HFF-Myc (cell line): ENCODE data around the gene TEX13A.

Experiments
- DNase-seq: peaks from one replicate; pipeline ENCODE4 v3.0.0-alpha.2; 2011; ENCODE audit warnings: low read depth; ENCODE audit errors: extremely low read depth
- H3K4me3 ChIP-seq: replicated peaks from 2 replicates; pipeline ENCODE4 v1.5.1; 2011; ENCODE audit warnings: low read depth, mild to moderate bottlenecking, control low read depth, low read length
- TF ChIP-seq, protein P1 (sequence below): IDR thresholded peaks from 2 replicates; pipeline ENCODE4 v1.5.1; 2012; ENCODE audit warnings: mild to moderate bottlenecking, low read depth, low read length, control low read depth; ENCODE audit errors: missing control alignments

The TEX13A gene, protein sequence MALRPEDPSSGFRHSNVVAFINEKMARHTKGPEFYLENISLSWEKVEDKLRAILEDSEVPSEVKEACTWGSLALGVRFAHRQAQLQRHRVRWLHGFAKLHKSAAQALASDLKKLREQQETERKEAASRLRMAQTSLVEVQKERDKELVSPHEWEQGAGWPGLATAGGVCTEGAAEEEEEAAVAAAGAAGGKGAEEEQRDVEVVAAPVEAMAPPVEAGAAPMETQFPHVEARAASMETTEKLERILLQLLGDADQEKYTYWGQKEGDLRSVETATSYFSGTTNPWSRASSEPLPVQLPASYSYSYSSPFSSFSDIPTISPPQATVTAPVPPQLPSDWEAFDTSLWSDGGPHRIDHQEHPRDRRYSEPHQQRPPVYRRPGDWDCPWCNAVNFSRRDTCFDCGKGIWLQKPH

DNA sequence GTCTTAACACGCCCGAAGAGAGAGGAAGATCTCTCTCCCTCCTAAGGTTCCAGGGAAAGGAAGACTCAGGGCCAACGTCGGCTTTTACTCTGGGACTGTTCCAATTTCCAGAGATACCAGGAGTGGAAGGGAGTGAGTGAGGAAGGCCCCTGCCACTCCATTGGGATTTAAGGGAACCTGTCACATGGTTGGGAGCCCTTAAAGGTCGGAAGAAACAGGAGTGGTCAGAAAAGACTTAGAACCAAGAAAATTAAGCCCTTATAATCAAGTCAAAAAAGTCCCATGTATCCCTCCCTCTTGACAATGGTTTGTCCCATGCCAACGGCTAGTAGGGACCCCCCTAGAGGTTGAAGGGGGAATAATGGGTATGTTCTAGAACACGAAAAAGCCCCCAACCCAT, at the start of gene TEX13A:
TEX13A (minus strand) TSS at position 59 of the 400 bp plus-strand sequence. CDS start 297 bp downstream, outside the sequence.
- no peak within 1 kb of the TSS for H3K4me3 ChIP-seq
- no peak for DNase-seq
- TF ChIP-seq, protein P1, sequence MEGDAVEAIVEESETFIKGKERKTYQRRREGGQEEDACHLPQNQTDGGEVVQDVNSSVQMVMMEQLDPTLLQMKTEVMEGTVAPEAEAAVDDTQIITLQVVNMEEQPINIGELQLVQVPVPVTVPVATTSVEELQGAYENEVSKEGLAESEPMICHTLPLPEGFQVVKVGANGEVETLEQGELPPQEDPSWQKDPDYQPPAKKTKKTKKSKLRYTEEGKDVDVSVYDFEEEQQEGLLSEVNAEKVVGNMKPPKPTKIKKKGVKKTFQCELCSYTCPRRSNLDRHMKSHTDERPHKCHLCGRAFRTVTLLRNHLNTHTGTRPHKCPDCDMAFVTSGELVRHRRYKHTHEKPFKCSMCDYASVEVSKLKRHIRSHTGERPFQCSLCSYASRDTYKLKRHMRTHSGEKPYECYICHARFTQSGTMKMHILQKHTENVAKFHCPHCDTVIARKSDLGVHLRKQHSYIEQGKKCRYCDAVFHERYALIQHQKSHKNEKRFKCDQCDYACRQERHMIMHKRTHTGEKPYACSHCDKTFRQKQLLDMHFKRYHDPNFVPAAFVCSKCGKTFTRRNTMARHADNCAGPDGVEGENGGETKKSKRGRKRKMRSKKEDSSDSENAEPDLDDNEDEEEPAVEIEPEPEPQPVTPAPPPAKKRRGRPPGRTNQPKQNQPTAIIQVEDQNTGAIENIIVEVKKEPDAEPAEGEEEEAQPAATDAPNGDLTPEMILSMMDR: no peak

DNA sequence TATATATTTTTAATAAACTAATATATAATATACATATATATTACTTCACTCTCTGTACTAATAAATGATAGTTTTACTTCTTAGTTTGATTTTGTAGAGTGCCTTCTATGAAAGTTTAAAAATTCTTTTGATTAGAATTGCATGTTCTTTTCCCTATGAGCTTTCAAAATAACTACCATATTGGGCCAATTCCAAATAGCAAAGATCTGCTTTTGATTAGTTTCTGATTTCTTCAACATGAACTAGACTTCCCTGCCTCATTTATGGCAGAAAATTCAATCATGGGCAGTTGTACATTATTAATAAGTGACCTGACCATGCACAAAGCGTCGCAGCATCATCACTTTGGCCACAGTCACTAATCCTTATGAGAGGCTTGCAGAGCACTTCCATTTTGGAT, 48.9 kb upstream of the TEX13A start:
- H3K4me3 ChIP-seq: no peak overlapping the region
- TF ChIP-seq, protein P1: no peak

DNA sequence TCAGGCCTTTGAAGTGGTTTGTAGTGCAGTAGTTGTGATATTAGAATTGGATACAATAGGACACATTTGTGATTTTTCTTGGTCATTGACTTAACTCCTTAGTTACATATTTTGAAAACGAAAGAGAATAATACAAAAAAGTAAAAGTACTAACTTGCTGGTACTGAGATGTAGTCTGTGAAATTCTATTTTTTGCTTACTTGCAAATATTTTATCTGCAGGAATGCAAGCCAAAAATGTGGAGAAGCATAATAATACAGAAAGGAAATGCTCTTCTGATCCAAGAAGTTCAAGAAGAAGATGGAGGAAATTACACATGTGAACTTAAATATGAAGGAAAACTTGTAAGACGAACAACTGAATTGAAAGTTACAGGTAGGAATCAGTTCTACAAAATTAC, 46.7 kb upstream of the TEX13A start:
- no peak overlapping the region for H3K4me3 ChIP-seq
- DNase-seq: no peak
- TF ChIP-seq, protein P1: no peak

More for the DNA sequence above, 48.9 kb upstream of the TEX13A start:
- DNase-seq: no peak

DNA sequence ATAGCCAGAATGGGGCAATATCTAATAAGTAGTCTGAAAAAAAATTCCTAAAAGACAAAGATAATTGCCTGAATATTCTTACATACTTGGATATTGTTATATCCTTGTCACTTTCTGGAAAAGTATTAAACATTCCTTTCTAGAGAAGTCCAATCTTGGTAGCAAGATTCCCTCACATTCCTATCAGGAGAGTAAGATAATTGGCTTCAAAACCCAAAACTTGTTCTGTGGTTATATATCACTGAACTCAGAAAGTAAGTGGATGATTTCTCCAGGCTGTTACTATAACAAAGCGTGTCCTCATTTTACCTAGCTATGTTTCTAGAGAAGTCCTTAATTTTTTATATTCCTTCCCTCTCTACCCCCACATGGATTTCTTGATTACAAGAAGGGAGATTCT, 46.0 kb upstream of the TEX13A start:
- TF ChIP-seq, protein P1: no peak
- DNase-seq: no peak

DNA sequence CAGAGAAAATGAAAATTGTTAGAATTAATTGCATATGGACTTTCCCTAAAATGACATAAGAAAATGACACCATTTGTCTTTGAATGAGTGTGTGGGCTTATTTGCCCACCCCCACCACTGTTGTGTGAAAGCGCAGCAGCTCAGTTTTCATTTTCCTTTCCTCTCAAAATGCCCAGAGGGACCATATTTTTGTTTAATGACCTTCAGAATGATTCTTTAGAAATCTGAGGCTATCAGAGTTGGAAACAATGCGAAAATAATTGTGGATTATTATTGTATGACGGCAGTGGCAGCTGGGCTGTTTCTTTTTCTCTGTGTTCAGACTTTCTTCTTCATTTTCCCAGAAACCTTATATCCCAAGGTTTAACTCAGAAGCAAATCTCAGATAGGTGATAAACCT, 44.6 kb upstream of the TEX13A start:
- TF ChIP-seq, protein P1: no peak
- no peak overlapping the region for H3K4me3 ChIP-seq
- DNase-seq: no peak

More for the DNA sequence above, 46.0 kb upstream of the TEX13A start:
- H3K4me3 ChIP-seq: no peak overlapping the region

DNA sequence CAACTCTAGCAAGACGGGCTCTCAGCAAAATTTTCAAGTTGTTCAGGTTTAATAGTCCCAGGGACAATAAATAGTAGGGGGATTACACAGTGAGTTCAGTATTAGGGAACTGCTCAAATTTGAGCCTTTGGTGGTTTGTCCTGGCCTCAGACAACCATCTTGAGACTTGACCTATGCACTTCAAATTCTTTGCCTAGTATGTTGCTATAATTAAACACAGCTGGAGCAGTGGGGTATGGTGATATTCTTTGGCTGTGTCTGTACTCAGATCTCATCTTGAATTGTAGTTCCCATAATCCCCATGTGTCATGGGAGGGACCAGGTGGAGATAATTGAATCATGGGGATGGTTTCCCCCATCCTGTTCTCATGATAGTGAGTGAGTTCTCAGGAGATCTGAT, 43.3 kb upstream of the TEX13A start:
- TF ChIP-seq, protein P1: no peak
- no peak overlapping the region for H3K4me3 ChIP-seq
- DNase-seq: no peak

DNA sequence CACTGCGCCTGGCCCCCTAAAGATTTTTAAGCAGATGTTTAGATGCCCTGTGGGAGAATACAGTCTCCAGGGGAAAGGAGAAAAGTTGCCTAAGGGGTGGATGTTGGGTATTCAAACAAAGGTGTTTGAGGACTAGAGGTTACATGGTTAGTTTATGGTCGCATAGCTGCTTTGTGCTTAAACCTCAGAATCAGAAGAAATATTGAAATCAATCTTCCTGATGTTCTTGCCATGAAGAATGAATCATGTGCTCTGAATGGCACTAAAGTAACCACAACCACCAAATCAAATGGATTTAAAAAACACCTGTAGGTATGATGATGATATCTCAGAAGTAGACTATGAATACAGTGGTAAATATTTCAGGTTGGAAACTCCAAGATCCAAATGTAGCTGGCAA, 42.7 kb upstream of the TEX13A start:
- DNase-seq: no peak
- H3K4me3 ChIP-seq: no peak overlapping the region
- TF ChIP-seq, protein P1: no peak
